GM19438 (cell line): ENCODE results near the gene AHRR.
"Not testable (repeated sequence)": the region's sequence is repeated elsewhere in the genome, so short reads cannot be mapped to it uniquely, and the experiment has no call there.

Source experiments
- ATAC-seq: cut with Tn5 transposase; IDR thresholded peaks from one replicate; pipeline ENCODE4 v1.9.1; 2021; ENCODE audit warnings: low read depth; ENCODE audit not compliant: unreplicated experiment

Gene AHRR

DNA sequence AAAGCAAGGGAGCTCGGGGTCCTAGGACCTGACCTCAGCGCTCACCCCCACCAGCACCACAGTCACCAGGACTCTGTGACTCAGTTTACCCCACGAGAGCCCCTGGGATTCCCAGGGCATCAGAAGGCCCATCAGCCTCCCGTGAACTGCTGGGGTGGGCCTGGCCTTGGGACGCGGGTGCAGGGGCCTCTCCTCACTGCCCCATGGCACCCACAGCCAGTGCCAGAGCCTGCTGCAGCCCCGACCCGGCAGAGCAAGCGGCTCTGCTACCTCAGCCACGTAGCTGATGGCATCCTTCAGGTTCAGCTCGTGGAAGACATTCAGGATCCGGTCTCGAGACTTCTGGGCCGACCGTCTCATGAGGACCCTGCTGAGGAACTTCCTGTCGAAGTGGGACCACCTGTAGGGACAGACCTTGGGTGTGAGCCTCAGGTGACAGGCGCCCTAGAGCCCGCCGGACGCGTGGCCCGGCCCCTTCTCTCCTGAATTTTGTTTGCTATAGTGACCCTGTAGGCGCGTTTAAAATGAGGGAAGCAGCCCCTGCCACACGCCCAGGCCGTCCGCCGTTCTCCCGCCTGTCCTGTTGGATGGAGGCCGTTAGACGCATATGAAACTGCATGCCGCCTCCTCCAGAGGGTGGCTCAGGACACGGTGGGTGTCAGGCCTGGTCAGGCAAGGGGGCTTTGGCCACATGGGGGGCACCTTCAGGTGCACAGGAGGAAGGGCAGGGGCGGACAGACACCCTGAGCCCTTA is 158.2 kb downstream of the AHRR start:
- ATAC-seq: no peak

DNA sequence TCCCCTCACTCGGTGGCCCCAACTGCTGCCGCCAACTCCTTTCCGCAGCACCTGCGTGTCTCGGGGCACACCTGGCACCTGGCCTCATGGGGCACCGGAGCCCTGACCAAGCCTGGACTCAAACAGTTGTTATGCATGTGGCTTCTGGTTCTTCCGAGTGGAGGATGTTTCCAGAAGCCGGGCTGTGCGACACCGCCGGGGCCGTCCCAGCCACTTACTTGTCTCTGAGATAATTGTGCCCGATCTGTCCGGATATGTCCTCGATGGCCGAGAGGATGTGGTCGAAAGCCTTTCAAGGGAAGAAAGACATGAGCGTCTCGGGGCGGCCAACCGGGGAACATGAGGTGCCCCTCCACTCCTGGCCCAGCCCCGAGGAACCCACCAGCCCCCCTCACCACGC is 159.8 kb downstream of the AHRR start:
- no peak for ATAC-seq

DNA sequence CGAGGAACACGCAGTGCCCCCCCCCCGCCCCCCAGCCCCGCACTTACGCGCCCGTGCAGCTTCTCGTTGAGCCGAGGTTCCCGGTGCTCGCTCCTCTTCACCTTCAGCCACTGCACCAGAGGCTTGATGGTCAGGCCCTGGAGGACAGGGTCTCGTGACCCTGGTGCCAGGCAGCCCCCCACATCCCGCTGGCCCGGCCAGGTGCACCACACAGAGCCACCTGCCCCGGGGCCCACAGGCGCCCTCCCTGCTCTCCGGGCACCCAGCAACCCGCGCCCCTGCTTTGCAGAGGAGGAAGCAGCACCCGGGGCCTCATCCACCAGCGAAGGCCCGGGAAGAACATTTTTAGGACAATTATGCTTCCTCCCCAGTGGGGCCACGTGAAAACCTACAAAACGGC is 160.5 kb downstream of the AHRR start:
- ATAC-seq: no peak

DNA sequence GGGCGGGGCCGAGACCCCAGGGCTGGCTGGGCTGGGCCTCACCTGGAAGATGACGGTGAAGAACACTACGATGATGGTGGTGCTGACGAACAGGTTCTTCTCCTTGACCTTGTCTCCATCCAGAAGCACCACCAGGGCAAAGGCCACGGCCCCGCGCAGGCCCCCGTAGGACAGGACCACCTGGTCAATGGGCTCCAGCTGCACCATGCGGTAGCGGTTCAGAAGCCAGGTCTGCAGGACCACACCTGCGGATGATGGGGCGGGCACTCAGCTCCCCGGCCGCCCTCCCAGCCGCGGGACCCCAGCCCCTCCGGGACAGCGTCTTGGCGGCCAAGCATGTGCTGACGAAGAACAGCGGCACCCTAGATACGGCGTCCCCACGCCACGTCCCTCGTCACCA is 161.0 kb downstream of the AHRR start:
- no peak for ATAC-seq

DNA sequence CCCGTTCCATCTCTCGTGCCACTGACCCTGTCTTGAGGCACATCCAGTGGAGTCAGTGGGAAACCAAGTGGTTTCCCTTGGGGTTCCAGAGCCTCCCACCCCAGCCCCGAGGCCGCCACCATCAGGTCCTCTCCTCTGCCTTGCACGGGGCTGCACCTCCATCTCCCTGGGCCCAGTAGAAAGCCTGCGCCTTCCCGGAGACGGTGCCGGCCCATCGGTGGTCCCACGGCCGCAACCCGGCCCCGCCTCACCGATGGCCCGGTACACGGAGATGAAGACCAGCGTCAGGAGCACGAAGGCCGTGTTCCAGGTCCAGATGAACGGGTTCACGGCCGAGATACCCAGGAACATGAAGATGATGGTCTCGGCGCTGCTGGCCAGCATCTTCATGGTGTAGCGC is 161.5 kb downstream of the AHRR start:
- ATAC-seq: no peak

DNA sequence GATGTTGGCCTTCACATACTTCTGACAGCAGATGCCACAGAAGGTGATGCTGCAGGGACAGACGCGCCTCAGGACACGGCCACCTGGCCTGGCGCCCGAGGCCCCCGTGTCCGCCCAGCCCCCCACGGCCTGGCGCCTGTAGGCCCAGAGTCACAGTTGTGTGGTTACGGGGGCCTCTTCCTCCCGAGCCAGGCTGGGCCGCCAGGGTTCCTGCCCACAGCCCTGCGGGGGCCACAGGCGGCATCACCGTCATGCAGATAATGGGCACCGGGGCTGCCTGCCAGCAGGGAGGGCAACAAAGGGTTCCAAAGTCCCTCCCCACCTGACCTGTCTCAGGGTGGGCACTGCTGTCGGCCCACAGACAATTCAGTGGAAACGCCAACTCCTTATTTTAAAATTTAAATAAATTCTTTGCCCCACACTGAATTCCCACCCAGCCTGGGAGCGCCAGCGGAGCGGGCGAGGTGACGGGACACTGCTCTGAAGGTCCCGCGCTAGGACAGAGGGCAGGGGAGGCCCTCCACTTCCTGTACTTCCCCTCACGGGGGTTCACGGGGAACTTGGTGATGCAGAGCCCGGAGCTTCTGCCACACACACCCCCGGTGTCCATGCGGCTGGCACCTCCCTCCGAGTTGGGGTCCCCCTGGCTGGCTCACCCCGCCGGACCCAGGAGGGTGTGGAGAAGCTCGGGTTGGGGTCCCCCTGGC is 162.1 kb downstream of the AHRR start:
- no peak for ATAC-seq

DNA sequence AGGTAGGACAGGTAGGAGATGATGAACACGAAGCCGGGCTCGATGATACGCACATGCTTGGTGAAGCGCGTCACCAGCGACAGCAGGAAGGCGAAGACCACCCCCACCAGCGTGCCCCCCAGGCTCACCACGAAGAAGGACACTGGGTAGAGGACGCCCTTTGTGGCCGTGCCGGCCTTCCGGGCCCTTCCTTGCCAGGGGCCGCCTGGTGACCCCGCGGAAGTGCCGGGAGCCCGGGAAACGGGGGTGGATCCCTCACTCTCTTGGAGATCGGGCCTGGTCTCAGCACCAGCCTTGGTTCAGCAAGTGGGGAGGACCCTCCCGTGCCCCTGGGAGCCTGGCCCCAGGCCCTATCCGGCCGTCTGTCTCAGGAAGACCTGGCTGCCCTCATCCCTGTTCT is 163.0 kb downstream of the AHRR start:
- no peak for ATAC-seq

DNA sequence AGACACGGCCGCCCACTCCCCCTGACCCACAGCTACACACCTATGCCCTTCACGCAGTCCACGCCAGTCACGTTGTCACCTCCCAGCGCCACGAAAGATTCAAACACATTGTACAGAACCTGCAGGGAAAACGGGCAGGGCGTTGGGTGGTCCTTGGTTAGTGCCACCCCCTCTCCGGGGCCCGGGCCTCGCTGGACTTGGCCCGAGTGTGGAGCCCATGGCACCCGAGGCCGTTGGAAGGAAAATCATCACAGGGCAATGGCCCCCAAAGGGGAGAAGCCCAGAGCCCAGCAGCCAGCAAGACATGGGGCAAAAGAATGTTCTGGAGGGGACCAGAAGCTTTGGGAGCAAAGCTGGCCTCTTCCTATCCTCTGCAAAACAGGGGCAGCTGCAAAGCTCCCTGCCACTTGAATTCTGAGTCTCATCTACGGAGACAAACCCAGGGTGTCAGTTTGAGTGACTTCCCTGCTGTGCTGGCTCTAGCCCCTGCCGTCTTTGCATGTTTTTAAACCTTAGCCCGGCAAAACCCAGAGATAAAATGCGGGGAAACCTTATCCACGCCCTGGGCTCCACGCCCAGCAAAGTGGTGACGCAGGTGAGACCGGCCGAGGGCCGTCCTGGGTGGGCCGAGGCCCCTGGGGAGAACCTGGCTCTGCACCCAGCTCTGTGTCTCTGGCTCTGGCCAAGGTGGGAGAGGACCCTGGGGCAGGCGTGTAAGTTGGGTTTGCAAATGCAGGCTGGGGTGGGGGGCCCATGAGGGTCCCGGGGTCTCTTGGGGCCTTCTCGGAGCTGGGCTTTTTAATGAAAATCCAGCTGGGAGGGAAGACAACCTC is 163.8 kb downstream of the AHRR start:
- no peak for ATAC-seq

DNA sequence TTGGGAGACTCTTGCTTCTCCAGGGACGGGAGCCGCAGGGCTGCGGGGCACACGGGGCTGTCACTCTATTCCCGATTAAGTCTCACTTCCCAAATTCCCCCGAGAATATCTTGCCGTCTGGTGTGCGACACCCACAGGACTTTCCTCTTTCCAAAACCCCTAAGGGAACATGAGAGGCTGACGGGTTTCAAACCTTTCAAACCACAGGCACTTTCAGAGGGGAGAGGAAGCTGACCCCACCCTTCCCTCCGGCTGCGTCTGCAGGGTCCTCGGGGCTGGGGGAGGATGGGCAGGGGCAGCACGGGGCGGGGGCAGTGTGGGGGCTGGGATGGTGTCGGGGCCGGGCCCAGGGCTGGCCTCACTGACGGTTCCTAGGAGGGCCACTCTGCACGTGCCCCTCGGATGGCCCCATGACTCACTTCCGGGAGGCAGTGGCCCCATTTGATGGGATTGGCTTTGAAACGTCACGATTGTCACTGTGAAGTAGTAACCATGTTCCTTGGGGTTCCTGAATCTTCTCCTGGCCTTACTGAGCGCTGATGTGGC is 164.5 kb downstream of the AHRR start:
- ATAC-seq: no peak

DNA sequence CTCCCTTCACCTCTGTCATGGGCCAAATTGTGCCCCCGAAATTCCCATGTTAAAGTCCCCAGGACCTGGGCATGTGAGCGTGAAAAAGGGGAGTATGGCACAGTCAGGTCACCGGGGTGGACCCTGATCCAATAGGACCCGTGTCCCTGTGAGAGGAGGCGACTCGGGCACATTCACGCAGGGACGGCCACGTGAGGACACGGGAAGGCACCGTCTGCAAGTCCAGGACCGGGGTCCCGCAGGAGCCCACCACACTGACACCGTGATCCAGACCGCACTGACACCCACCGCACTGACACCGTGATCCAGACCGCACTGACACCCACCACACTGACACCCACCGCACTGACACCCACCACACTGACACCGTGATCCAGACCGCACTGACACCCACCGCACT is 165.1 kb downstream of the AHRR start:
- not testable (repeated sequence) for ATAC-seq
